ENCODE data around the gene FOXI1. TPM values are rescaled to one million over a fixed set of nuclear protein-coding genes. Genes with fewer than 3 reads are reported as not detected.

The FOXI1 gene
- polyA plus RNA-seq, 3 donors = not detected

DNA sequence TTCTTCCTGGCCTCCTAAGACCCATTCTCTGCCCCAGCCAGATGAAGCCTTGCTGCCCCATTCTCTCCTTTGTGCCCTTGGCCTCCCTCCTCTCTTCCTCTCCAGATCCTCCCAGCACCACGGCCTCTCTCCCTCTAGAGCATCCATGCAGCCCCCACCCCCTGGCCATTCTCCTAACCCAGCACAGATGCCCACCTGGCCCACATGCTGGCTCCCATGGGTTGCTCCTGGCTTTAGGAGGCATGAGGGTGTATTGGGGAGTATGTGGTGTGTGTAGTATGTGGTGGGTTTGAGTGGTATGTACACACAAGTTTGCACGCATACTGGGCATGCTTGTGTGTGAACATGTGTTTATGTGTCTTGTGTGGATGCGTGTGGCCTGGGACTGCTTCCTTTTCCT, 47.1 kb downstream of the FOXI1 start:
- peaks cover 0 to 2% (median 0%) of the 10 kb centered on the region in 7 donors for H3K9me3 Mint-ChIP-seq
- intact Hi-C loops (cut with micrococcal nuclease) = no loop called here
- TF ChIP-seq, protein P1, sequence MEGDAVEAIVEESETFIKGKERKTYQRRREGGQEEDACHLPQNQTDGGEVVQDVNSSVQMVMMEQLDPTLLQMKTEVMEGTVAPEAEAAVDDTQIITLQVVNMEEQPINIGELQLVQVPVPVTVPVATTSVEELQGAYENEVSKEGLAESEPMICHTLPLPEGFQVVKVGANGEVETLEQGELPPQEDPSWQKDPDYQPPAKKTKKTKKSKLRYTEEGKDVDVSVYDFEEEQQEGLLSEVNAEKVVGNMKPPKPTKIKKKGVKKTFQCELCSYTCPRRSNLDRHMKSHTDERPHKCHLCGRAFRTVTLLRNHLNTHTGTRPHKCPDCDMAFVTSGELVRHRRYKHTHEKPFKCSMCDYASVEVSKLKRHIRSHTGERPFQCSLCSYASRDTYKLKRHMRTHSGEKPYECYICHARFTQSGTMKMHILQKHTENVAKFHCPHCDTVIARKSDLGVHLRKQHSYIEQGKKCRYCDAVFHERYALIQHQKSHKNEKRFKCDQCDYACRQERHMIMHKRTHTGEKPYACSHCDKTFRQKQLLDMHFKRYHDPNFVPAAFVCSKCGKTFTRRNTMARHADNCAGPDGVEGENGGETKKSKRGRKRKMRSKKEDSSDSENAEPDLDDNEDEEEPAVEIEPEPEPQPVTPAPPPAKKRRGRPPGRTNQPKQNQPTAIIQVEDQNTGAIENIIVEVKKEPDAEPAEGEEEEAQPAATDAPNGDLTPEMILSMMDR (IDR thresholded peaks at IDR 0.05) = no peak
- H3K9me3 ChIP-seq (replicated peaks in 1 of 2; ENCODE audit: control insufficient read depth in 1 of 2, insufficient read depth in 1 of 2, low read length in 2 of 2) = no peaks in the 10 kb centered on the region
- no peaks in the 10 kb centered on the region for H3K4me1 ChIP-seq (ENCODE audit: control insufficient read depth in 1 of 2, insufficient read depth in 2 of 2, low read length in 2 of 2)
- H3K79me2 ChIP-seq (ENCODE audit: insufficient read depth, low read length) = no peaks in the 10 kb centered on the region
- DNase-seq = no peak
- H3K27me3 Mint-ChIP-seq (ENCODE audit: low read depth in 3 of 3) = peaks cover 0 to 2% (median 2%) of the 10 kb centered on the region in 3 donors
- H4K20me1 ChIP-seq (ENCODE audit: insufficient read depth, low read length) = no peaks in the 10 kb centered on the region
- H2AFZ ChIP-seq (ENCODE audit: insufficient read depth, low read depth, low read length, poor library complexity, severe bottlenecking) = no peak overlapping the region
- H3K9ac ChIP-seq (ENCODE audit: insufficient read depth, low read length, poor library complexity, severe bottlenecking) = no peak overlapping the region
- no peaks in the 10 kb centered on the region for H3K27me3 ChIP-seq (ENCODE audit: control insufficient read depth in 2 of 2, insufficient read depth in 2 of 2, low read length in 2 of 2)
- H3K27ac ChIP-seq (ENCODE audit: low read depth in 1 of 2, low read length in 2 of 2) = no peak overlapping the region
- WGBS (ENCODE audit: insufficient coverage) = 100% methylated on average over 1 of the region's 3 CpGs
- H3K4me1 Mint-ChIP-seq = no peaks in the 10 kb centered on the region
- H3K4me2 ChIP-seq (replicated peaks; ENCODE audit: extremely low read depth, low read length, poor library complexity, severe bottlenecking) = no peak overlapping the region
- H3K4me3 Mint-ChIP-seq = no peak overlapping the region
- H3K36me3 Mint-ChIP-seq = no peaks in the 10 kb centered on the region
- no peak overlapping the region for H3K4me3 ChIP-seq (replicated peaks in 1 of 3; ENCODE audit: low read depth in 2 of 3, low read length in 3 of 3)
- H3K36me3 ChIP-seq (replicated peaks in 1 of 2; ENCODE audit: control insufficient read depth in 1 of 2, insufficient read depth in 2 of 2, low read length in 2 of 2) = no peaks in the 10 kb centered on the region
- no peak overlapping the region for H3K27ac Mint-ChIP-seq

DNA sequence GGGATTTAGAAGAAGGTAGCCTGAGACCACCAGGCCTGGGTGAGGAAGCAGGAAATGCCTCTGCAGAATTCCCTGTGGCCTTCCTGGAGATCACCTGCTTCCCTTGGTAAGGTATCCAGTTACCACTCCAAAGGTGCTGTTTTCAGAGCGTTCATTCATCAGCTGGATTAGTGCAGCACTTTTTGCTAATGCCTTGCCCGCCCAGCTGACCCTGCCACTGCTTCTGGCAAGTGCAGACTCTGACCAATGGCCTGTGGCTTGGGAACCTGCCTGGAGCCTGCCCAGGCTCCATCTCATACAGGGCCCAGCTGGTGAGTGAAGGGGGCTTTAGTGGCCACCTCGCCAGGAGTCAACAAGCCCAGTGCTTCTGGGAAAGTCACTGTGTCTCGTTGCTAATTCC, 48.6 kb downstream of the FOXI1 start:
- TF ChIP-seq, protein P1 (IDR thresholded peaks at IDR 0.05) = no peak
- Mint-ChIP-seq H3K4me1 (no peaks in the 10 kb centered on the region), H3K36me3 (no peaks in the 10 kb centered on the region), H3K4me3 (no peak overlapping the region), H3K27ac (no peak overlapping the region), H3K9me3 (peaks cover 0 to 2% (median 0%) of the 10 kb centered on the region in 7 donors), H3K27me3 (ENCODE audit: low read depth in 3 of 3) (peaks cover 0 to 2% (median 0%) of the 10 kb centered on the region in 3 donors)
- Histone ChIP-seq H4K20me1 (ENCODE audit: insufficient read depth, low read length) (no peaks in the 10 kb centered on the region), H3K36me3 (replicated peaks in 1 of 2; ENCODE audit: control insufficient read depth in 1 of 2, insufficient read depth in 2 of 2, low read length in 2 of 2) (no peaks in the 10 kb centered on the region), H3K27me3 (ENCODE audit: control insufficient read depth in 2 of 2, insufficient read depth in 2 of 2, low read length in 2 of 2) (no peaks in the 10 kb centered on the region), H3K27ac (ENCODE audit: low read depth in 1 of 2, low read length in 2 of 2) (no peak overlapping the region), H2AFZ (ENCODE audit: insufficient read depth, low read depth, low read length, poor library complexity, severe bottlenecking) (no peak overlapping the region), H3K9me3 (replicated peaks in 1 of 2; ENCODE audit: control insufficient read depth in 1 of 2, insufficient read depth in 1 of 2, low read length in 2 of 2) (no peaks in the 10 kb centered on the region), H3K4me2 (replicated peaks; ENCODE audit: extremely low read depth, low read length, poor library complexity, severe bottlenecking) (no peak overlapping the region), H3K9ac (ENCODE audit: insufficient read depth, low read length, poor library complexity, severe bottlenecking) (no peak overlapping the region), H3K4me3 (replicated peaks in 1 of 3; ENCODE audit: low read depth in 2 of 3, low read length in 3 of 3) (no peak overlapping the region), H3K4me1 (ENCODE audit: control insufficient read depth in 1 of 2, insufficient read depth in 2 of 2, low read length in 2 of 2) (no peaks in the 10 kb centered on the region), H3K79me2 (ENCODE audit: insufficient read depth, low read length) (no peaks in the 10 kb centered on the region)
- intact Hi-C loops (cut with micrococcal nuclease) = no loop called here
- WGBS (ENCODE audit: insufficient coverage) = 73% methylated on average over 3 of the region's 4 CpGs
- DNase-seq = no peak
